Caco-2 (cell line): ENCODE measurements around the gene NRXN3. TPM values are rescaled to one million over a fixed set of nuclear protein-coding genes. Genes with fewer than 3 reads are reported as not detected.

Experiments
- BruUV-seq: library from RNA; stranded (reverse); fragments of 400-500 nt; replicated peaks from 2 replicates; lab custom pipeline; 2021; lab: Mats Ljungman, UMichigan
- CTCF ChIA-PET: fragments of 300-600 bp; sonication (Branson Sonifier 250); formaldehyde crosslinking; loops from one replicate; lab custom pipeline; 2022; ENCODE audit warnings: antibody characterized with exemption; lab: Charles Lee
- POLR2A ChIA-PET: fragments of 300-600 bp; sonication (Branson Sonifier 250); formaldehyde crosslinking; loops from one replicate; lab custom pipeline; 2022; ENCODE audit warnings: antibody characterized with exemption; lab: Charles Lee
- DNase-seq, 2 experiments: peaks; one replicate each; pipeline versions ENCODE4 v3.0.0 to v3.0.0-alpha.2; 2020 to 2022
- H3K27me3 ChIP-seq: replicated peaks from 2 replicates; pipeline ENCODE4 v1.6.0; 2011; ENCODE audit warnings: low read length; ENCODE audit not compliant: control insufficient read depth, insufficient read depth
- H3K36me3 ChIP-seq: 2 replicates; pipeline ENCODE4 v1.5.1; 2011; ENCODE audit warnings: low read length; ENCODE audit not compliant: control insufficient read depth, insufficient read depth
- H3K4me1 ChIP-seq: fragments of 250-450 bp; sonication (Bioruptor Pico); 2 replicates; pipeline ENCODE4 v1.5.1; 2020; ENCODE audit warnings: mild to moderate bottlenecking
- H3K4me3 ChIP-seq: 2 replicates; pipeline ENCODE4 v1.5.1; 2011; ENCODE audit warnings: low read depth, mild to moderate bottlenecking, control low read depth, low read length
- H3K9me3 ChIP-seq: fragments of 250-450 bp; sonication (Bioruptor Pico); 2 replicates; pipeline ENCODE4 v1.5.1; 2020; ENCODE audit warnings: mild to moderate bottlenecking, moderate library complexity
- H3K27ac Mint-ChIP-seq: one replicate; pipeline ENCODE4 v1.8.0; 2022; ENCODE audit warnings: mixed read lengths; ENCODE audit not compliant: unreplicated experiment
- H3K27me3 Mint-ChIP-seq: one replicate; pipeline ENCODE4 v1.8.0; 2022; ENCODE audit warnings: mixed read lengths; ENCODE audit not compliant: insufficient read depth, unreplicated experiment
- H3K36me3 Mint-ChIP-seq: one replicate; pipeline ENCODE4 v1.8.0; 2022; ENCODE audit warnings: mild to moderate bottlenecking, mixed read lengths; ENCODE audit not compliant: insufficient read depth, unreplicated experiment
- H3K4me1 Mint-ChIP-seq: one replicate; pipeline ENCODE4 v1.8.0; 2022; ENCODE audit warnings: low read depth, mixed read lengths; ENCODE audit not compliant: unreplicated experiment
- H3K4me3 Mint-ChIP-seq: one replicate; pipeline ENCODE4 v1.8.0; 2022; ENCODE audit warnings: mild to moderate bottlenecking, moderate library complexity, mixed read lengths; ENCODE audit not compliant: unreplicated experiment
- H3K9me3 Mint-ChIP-seq: one replicate; pipeline ENCODE4 v1.8.0; 2022; ENCODE audit warnings: mixed read lengths; ENCODE audit not compliant: unreplicated experiment
- intact Hi-C: fragments of 100-400 bp; cut with micrococcal nuclease; formaldehyde crosslinking; loops from one replicate; pipeline ENCODE4 v1.10.0; 2022; ENCODE audit not compliant: unreplicated experiment
- total RNA-seq: library from RNA; stranded (reverse); gene quantifications from 2 replicates; pipeline ENCODE4 v1.2.3, GENCODE V29; 2022
- TF ChIP-seq, protein P1 (sequence below), 2 experiments: fragments of 200-600 bp in 1 of 2; IDR thresholded peaks; 1 replicate in 1 of 2; 2 replicates in 1 of 2; pipeline versions ENCODE4 v1.5.1 to v1.8.0; 2011 to 2022; ENCODE audit warnings: antibody characterized with exemption in 1 of 2, control low read depth in 1 of 2, inconsistent platforms in 1 of 2, low read depth in 1 of 2, low read length in 1 of 2, mild to moderate bottlenecking in 1 of 2, moderate library complexity in 1 of 2; ENCODE audit not compliant: insufficient read depth in 1 of 2, severe bottlenecking in 1 of 2, unreplicated experiment in 1 of 2

Gene NRXN3
- total RNA-seq, 1 experiment from 2014 or later = 12.4 TPM

DNA sequence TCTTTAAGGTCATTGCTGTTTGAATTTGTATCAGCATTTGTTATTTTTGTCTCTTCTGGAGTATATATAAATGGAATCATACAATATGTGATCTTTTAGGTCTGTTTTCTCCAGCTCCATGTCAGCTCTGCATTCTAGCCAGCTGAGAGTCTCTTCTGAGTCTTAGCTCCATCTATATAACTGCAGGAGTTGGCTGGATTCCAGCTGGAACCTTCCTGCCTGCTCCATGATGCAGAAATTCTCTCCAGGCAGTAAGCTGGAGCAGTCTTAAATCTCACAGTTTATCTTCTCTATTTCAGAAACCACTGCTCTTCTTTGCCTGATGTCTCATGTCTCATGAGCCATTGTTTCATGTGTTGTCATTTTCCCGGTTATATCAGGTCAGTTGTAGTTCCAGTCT lies 827.6 kb downstream of the NRXN3 start:
- Mint-ChIP-seq H3K27ac (no peak overlapping the region), H3K4me3 (no peak overlapping the region), H3K9me3 (no peaks in the 10 kb centered on the region), H3K4me1 (no peaks in the 10 kb centered on the region), H3K27me3 (peaks cover 15% of the 10 kb centered on the region), H3K36me3 (no peaks in the 10 kb centered on the region)
- H3K27me3 ChIP-seq = no peaks in the 10 kb centered on the region; the same call in 1 of the 2 replicates
- H3K9me3 ChIP-seq = no peaks in the 10 kb centered on the region
- ChIA-PET CTCF (no interaction called here), POLR2A (no interaction called here)
- BruUV-seq = no TSS peak
- TF ChIP-seq, protein P1, sequence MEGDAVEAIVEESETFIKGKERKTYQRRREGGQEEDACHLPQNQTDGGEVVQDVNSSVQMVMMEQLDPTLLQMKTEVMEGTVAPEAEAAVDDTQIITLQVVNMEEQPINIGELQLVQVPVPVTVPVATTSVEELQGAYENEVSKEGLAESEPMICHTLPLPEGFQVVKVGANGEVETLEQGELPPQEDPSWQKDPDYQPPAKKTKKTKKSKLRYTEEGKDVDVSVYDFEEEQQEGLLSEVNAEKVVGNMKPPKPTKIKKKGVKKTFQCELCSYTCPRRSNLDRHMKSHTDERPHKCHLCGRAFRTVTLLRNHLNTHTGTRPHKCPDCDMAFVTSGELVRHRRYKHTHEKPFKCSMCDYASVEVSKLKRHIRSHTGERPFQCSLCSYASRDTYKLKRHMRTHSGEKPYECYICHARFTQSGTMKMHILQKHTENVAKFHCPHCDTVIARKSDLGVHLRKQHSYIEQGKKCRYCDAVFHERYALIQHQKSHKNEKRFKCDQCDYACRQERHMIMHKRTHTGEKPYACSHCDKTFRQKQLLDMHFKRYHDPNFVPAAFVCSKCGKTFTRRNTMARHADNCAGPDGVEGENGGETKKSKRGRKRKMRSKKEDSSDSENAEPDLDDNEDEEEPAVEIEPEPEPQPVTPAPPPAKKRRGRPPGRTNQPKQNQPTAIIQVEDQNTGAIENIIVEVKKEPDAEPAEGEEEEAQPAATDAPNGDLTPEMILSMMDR (IDR thresholded peaks at IDR 0.05; ENCODE audit: insufficient read depth in 1 of 2, low read depth in 1 of 2, low read length in 1 of 2, severe bottlenecking in 1 of 2, unreplicated experiment in 1 of 2) = no peak
- H3K4me3 ChIP-seq = no peak overlapping the region
- H3K36me3 ChIP-seq = no peaks in the 10 kb centered on the region
- no peak for DNase-seq
- H3K4me1 ChIP-seq = no peaks in the 10 kb centered on the region
- intact Hi-C loops = no loop called here

GRCh38 chr14:79009286-79009685 lies 839.1 kb downstream of the NRXN3 start:
- BruUV-seq = no TSS peak
- TF ChIP-seq, protein P1 (IDR thresholded peaks at IDR 0.05; ENCODE audit: insufficient read depth in 1 of 2, low read depth in 1 of 2, low read length in 1 of 2, severe bottlenecking in 1 of 2, unreplicated experiment in 1 of 2) = no peak
- no peaks in the 10 kb centered on the region for H3K9me3 Mint-ChIP-seq

GRCh38 chr14:79011091-79011919 lies 841.1 kb downstream of the NRXN3 start:
- CTCF ChIA-PET = no interaction called here
- Mint-ChIP-seq H3K27ac (no peak overlapping the region), H3K9me3 (no peaks in the 10 kb centered on the region), H3K4me1 (no peaks in the 10 kb centered on the region), H3K4me3 (no peak overlapping the region), H3K27me3 (no peaks in the 10 kb centered on the region), H3K36me3 (no peaks in the 10 kb centered on the region)
- Histone ChIP-seq H3K4me3 (no peak overlapping the region), H3K36me3 (no peaks in the 10 kb centered on the region), H3K27me3 (no peaks in the 10 kb centered on the region), H3K4me1 (peaks cover 4% of the 10 kb centered on the region), H3K9me3 (no peaks in the 10 kb centered on the region)
- DNase-seq = peak in 1 of 2 experiments; percentile 38
- POLR2A ChIA-PET = no interaction called here
- no TSS peak for BruUV-seq
- intact Hi-C loops = loop anchor here (5.0 to 10.0 kb wide), 3 partner anchors 263 to 801 kb away; no protein-coding TSS in a partner anchor
- TF ChIP-seq, protein P1 (IDR thresholded peaks at IDR 0.05; ENCODE audit: insufficient read depth in 1 of 2, low read depth in 1 of 2, low read length in 1 of 2, severe bottlenecking in 1 of 2, unreplicated experiment in 1 of 2) = peak; percentile 54 to 55

More at GRCh38 chr14:79009286-79009685, 839.1 kb downstream of the NRXN3 start:
- H3K27ac Mint-ChIP-seq = no peak overlapping the region
- no peak for DNase-seq
- no peaks in the 10 kb centered on the region for H3K36me3 Mint-ChIP-seq
- Histone ChIP-seq H3K4me1 (no peaks in the 10 kb centered on the region), H3K9me3 (no peaks in the 10 kb centered on the region), H3K4me3 (no peak overlapping the region), H3K36me3 (no peaks in the 10 kb centered on the region), H3K27me3 (no peaks in the 10 kb centered on the region)
- no peaks in the 10 kb centered on the region for H3K4me1 Mint-ChIP-seq
- intact Hi-C loops = no loop called here
- no peak overlapping the region for H3K4me3 Mint-ChIP-seq
- CTCF ChIA-PET = no interaction called here
- POLR2A ChIA-PET = no interaction called here
- peaks cover 4% of the 10 kb centered on the region for H3K27me3 Mint-ChIP-seq
